Ovary (tissue), 9 donors: ENCODE results near the gene CACNA1F. TPM values are rescaled to one million over a fixed set of nuclear protein-coding genes. Genes with fewer than 3 reads are reported as not detected.

Source experiments
- DNase-seq, 5 donors: peaks; one replicate each; pipeline ENCODE4 v3.0.0-alpha.2; 2019 to 2020
- H3K27ac ChIP-seq, 2 donors: fragments of 200-600 bp; one replicate each; pipeline versions ENCODE4 v1.5.1 to v1.8.0; 2019 to 2022
- H3K27me3 ChIP-seq: fragments of 200-600 bp; one replicate; pipeline ENCODE4 v1.8.0; 2022
- H3K36me3 ChIP-seq: fragments of 200-600 bp; sonication (generic); one replicate; pipeline ENCODE4 v1.5.1; 2019
- H3K4me1 ChIP-seq: one replicate; pipeline ENCODE4 v1.8.1; 2013; ENCODE audit warnings: mild to moderate bottlenecking, moderate library complexity; ENCODE audit not compliant: insufficient read depth
- H3K4me3 ChIP-seq: fragments of 200-600 bp; sonication (generic); one replicate; pipeline ENCODE4 v1.5.1; 2017
- H3K9me3 ChIP-seq, 2 donors: fragments of 200-600 bp in 1 of 2; sonication (generic) in 1 of 2; one replicate each; pipeline versions ENCODE4 v1.5.1 to v1.8.1; 2013 to 2019; ENCODE audit warnings: mild to moderate bottlenecking in 1 of 2, moderate library complexity in 1 of 2
- EP300 ChIP-seq: sonication (generic); formaldehyde crosslinking; IDR thresholded peaks from one replicate; pipeline ENCODE4 v1.6.1; 2017; ENCODE audit warnings: antibody characterized with exemption
- POLR2A ChIP-seq: fragments of 450-650 bp; IDR thresholded peaks from one replicate; pipeline ENCODE4 v1.6.1; 2017; ENCODE audit warnings: antibody characterized with exemption, mild to moderate bottlenecking, moderate library complexity
- WGBS, 3 donors: extraction: QIAGEN DNeasy Blood & Tissue Kit in 1 of 3; methylation state at CpG; one replicate each; pipeline versions ENCODE4 v1.1.5 to v1.1.7; 2013 to 2017; 5-methylcytosine and 5-hydroxymethylcytosine counted together
- intact Hi-C, 4 donors: fragments of 100-400 bp; cut with DNase I; formaldehyde crosslinking; loops; one replicate each; pipeline versions ENCODE4 v1.11.0 to v1.15.1; 2022 to 2023
- polyA plus RNA-seq, 2 donors: library from polyadenylated mRNA; stranded (reverse); fragments of 200-250 nt in 1 of 2; fragments of 350-450 nt in 1 of 2; fragmentation: Illumina TruSeq in 1 of 2; extraction: RNeasy Lipid Tissue Mini Kit (QIAGEN cat#74804) in 1 of 2; gene quantifications; one replicate each; pipeline ENCODE4 v1.2.3, GENCODE V29; 2013 to 2014
- total RNA-seq, 7 donors: library from RNA; depleted of rRNA in 2 of 7; stranded (reverse); fragments of >200 nt in 2 of 7; fragmentation: NEBNext Ultra II Directional in 3 of 7; extraction: Animal tissue kit (Norgen Biotek cat#: 25700) in 3 of 7; gene quantifications; one replicate each; pipeline versions ENCODE4 v1.1.0 to v1.2.4, GENCODE V29; 2016 to 2023
- TF ChIP-seq, protein P1 (sequence below), 3 donors: fragments of 450-650 bp in 2 of 3; fragments of 200-600 bp in 1 of 3; IDR thresholded peaks; one replicate each; pipeline versions ENCODE4 v1.5.1 to v1.8.0; 2016 to 2022; ENCODE audit warnings: antibody characterized with exemption in 3 of 3, mild to moderate bottlenecking in 1 of 3
- donor health status: DM: no; HTN: no; CAD: no; lungs with moderate emphysema.
- donor health status: DM: no; HTN: no; CAD: no.
- donor health status: Bipolar disorder and iron deficiency.
- donor health status: DM: yes; HTN: yes; CAD: no.
- donor health status: DM: no; HTN: no; CAD: no.
- donor health status: DM: yes; HTN: yes; CAD: no.

Gene CACNA1F
- total and polyA plus RNA-seq, 9 donors, result 0.02 to 0.32 (median 0.15) TPM; not detected in 2

DNA sequence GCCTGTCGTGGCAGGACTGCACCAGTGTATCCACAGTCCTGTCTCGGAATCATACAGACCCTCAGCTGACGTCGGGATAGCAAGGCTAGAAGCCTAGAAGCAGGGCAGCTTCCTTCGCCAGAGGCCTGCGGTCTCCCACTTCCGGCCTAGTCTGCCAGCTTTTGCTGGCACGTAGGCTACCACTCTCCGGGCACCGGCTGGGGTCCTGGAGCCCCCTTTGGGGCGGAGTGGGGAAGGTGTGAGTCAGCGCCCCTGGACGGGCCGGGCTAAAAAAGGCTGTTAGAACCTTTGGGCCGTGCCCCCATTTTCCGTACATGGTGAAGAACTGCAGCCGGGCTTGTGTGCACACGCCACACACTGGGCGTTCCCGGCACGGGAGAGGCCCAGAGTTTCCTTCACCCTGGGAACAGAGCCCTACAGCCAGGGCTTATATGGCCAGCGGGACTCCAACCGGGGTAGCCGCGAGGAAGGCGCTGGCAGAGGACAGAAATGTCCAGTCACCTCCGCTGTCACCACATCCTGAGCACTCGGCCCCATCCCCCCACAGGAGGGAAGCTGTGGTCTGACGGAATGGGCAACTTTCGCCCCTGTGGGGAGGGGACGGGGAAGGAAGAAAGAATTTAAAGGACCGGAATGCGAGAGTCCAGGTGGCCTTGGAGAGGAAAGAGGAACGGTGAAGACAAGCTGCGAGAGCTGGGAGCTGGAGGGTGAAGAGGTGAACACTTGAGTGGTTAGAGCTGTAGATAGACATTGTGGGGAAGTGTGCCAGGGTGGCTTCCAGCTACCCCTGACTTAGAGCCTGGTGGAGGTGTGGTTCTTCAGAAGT, 66.0 kb downstream of the CACNA1F start:
- 38 to 52% (median 45%) methylated on average over 26 to 35 of the region's 35 CpGs for WGBS, 3 donors
- no peaks in the 10 kb centered on the region for H3K36me3 ChIP-seq
- TF ChIP-seq, protein P1, sequence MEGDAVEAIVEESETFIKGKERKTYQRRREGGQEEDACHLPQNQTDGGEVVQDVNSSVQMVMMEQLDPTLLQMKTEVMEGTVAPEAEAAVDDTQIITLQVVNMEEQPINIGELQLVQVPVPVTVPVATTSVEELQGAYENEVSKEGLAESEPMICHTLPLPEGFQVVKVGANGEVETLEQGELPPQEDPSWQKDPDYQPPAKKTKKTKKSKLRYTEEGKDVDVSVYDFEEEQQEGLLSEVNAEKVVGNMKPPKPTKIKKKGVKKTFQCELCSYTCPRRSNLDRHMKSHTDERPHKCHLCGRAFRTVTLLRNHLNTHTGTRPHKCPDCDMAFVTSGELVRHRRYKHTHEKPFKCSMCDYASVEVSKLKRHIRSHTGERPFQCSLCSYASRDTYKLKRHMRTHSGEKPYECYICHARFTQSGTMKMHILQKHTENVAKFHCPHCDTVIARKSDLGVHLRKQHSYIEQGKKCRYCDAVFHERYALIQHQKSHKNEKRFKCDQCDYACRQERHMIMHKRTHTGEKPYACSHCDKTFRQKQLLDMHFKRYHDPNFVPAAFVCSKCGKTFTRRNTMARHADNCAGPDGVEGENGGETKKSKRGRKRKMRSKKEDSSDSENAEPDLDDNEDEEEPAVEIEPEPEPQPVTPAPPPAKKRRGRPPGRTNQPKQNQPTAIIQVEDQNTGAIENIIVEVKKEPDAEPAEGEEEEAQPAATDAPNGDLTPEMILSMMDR (IDR thresholded peaks at IDR 0.05), result no peak
- TF ChIP-seq POLR2A, result peak; percentile 24
- H3K4me3 ChIP-seq, result peak overlapping the region; percentile 22
- H3K27ac ChIP-seq, result peak overlapping the region; percentile 39 to 82
- DNase-seq, result peak; percentile 60 to 77 (median 71)
- no peaks in the 10 kb centered on the region for H3K27me3 ChIP-seq
- H3K9me3 ChIP-seq, result no peaks in the 10 kb centered on the region
- no peaks in the 10 kb centered on the region for H3K4me1 ChIP-seq
- intact Hi-C loops, result loop anchor here in 1 of 4 donors (5.0 kb wide), 1 partner anchor 255 kb away; the partner anchor contains the start of gene SLC35A2

DNA sequence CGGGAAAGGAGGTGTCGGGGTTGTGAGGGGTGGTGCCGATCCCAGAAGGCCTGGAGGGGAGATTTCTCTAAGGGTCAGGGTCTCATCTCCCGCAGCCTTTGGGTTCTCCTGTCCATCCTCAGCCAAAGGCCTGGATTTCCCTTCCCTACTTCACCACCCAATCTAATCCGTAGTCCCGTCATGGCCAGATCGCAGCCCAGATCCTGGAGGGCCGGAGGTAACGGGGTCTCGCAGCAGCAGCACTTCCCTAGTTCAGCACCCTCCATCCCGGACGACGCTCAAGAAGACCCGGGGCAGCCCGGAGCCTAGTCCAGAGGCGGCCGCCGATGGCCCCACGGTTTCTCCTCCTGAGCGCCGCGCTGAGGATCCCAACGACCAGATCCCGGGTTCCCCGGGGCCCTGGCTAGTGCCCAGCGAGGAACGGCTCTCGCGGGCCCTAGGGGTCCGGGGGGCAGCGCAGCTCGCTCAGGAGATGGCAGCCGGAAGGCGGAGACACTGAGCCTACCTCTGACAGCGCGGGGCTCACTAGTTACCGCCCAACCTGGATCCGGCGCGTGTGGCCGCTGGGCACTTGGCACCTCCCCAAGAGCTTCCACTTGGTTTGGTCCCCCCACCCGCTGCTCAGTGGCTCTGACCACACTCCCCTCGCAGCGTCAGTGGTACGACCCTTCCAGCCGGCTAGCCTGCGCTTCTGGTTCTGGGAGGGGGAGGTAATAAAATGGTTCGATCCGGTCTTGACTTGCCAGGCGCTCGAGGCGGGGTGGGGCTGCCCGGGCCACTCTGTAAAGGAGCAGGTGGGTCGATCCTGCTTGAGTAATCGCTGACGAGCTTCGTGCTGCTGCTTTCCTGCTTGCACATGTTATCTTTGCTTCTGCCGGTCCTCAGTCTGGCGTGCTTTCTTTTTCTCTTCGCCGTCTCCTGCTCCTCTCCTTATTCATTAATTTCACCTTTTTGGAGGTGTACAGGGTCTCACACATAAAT, 66.9 kb downstream of the CACNA1F start:
- H3K4me1 ChIP-seq, result no peaks in the 10 kb centered on the region
- 38 to 52% (median 52%) methylated on average over 61 of the region's 61 CpGs for WGBS, 3 donors
- H3K9me3 ChIP-seq, result no peaks in the 10 kb centered on the region
- intact Hi-C loops, result loop anchor here in 1 of 4 donors (5.0 kb wide), 1 partner anchor 254 kb away; the partner anchor contains the start of gene SLC35A2
- peak overlapping the region; percentile 10 to 82 for H3K27ac ChIP-seq
- H3K4me3 ChIP-seq, result peak overlapping the region; percentile 22
- H3K36me3 ChIP-seq, result no peaks in the 10 kb centered on the region
- TF ChIP-seq, protein P1 (IDR thresholded peaks at IDR 0.05), result peak in 1 of 3 donors; percentile 9
- no peak for TF ChIP-seq POLR2A
- DNase-seq, result peak; percentile 79 to 86 (median 81)
- no peaks in the 10 kb centered on the region for H3K27me3 ChIP-seq

DNA sequence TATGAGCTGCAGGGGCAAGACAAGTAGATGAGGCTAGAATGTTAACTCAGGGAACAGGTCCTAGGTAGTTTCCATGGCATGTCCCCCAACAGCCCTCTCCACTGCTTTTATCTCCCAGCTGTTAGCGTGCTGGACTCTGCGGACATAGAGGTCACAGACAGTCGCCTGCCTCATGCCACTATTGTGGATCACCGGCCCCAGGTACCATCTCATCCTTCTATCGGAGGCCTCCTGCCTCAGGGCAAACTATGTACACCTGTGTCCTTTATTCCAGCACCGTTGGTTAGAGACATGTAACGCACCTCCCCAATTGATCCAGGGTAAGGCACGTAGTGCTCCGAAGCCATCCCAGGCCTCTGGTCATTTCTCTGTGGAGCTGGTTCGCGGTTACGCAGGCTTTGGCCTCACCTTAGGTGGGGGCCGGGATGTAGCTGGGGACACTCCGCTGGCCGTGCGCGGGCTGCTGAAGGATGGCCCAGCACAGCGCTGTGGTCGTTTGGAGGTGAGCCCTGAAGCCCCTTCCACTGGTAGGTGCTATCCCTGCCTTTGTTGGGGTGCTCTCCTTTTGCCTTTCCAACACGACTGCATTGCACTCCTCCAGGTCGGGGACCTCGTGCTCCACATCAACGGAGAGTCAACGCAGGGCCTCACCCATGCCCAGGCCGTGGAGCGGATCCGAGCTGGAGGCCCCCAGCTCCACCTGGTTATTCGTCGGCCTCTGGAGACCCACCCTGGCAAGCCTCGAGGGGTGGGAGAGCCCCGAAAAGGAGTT, 68.4 kb downstream of the CACNA1F start:
- Histone ChIP-seq H3K27ac (peak overlapping the region; percentile 66 to 88), H3K4me3 (no peak overlapping the region), H3K36me3 (no peaks in the 10 kb centered on the region), H3K9me3 (no peaks in the 10 kb centered on the region), H3K27me3 (no peaks in the 10 kb centered on the region), H3K4me1 (no peaks in the 10 kb centered on the region)
- DNase-seq, result no peak
- no peak for TF ChIP-seq POLR2A
- TF ChIP-seq, protein P1 (IDR thresholded peaks at IDR 0.05), result no peak
- TF ChIP-seq EP300, result no peak
- intact Hi-C loops, result loop anchor here in 1 of 4 donors (5.0 kb wide), 1 partner anchor 252 kb away; the partner anchor contains the start of gene SLC35A2
- 82 to 90% (median 84%) methylated on average over 31 of the region's 31 CpGs for WGBS, 3 donors
